Measurements from ENCODE around the gene PRKN.

DNA sequence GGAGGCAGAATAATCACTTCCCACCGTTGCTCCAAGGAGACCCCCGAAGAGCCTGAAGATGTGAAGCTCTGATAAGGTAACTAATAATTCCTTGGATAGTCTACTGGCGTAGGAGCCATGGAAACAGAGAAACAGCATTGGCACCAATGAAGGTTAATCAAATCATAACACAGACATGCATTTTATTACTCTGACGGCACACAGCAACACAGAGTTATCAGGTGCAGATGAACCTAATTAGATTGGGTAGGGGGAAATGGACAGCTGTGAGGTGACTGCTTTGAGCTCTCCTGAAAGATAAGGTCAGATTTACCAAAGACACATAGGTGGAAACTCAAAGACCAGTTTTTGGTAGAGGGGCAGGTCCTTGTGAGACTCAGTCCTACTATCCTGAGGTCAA lies 909.7 kb downstream of the PRKN start:
- TF ChIP-seq, protein P1, sequence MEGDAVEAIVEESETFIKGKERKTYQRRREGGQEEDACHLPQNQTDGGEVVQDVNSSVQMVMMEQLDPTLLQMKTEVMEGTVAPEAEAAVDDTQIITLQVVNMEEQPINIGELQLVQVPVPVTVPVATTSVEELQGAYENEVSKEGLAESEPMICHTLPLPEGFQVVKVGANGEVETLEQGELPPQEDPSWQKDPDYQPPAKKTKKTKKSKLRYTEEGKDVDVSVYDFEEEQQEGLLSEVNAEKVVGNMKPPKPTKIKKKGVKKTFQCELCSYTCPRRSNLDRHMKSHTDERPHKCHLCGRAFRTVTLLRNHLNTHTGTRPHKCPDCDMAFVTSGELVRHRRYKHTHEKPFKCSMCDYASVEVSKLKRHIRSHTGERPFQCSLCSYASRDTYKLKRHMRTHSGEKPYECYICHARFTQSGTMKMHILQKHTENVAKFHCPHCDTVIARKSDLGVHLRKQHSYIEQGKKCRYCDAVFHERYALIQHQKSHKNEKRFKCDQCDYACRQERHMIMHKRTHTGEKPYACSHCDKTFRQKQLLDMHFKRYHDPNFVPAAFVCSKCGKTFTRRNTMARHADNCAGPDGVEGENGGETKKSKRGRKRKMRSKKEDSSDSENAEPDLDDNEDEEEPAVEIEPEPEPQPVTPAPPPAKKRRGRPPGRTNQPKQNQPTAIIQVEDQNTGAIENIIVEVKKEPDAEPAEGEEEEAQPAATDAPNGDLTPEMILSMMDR (conservative IDR thresholded peaks at IDR 0.05): no peak
- TF ChIP-seq ZFX (IDR thresholded peaks at IDR 0.05): no peak

Data from C4-2B (cell line).